ENCODE results near the gene OGFOD3.

GRCh38 chr17:82461827-82462524 lies 43.6 kb upstream of the OGFOD3 start:
- TF ChIP-seq EZH2phosphoT487 (IDR thresholded peaks at IDR 0.05; ENCODE audit: insufficient read depth, low read depth), result no peak
- TF ChIP-seq EZH2 (IDR thresholded peaks at IDR 0.05; ENCODE audit: insufficient read depth, poor library complexity, severe bottlenecking), result no peak

All from GM23248 (cell line).